ENCODE measurements around the gene ITFG1. TPM values are rescaled to one million over a fixed set of nuclear protein-coding genes. Genes with fewer than 3 reads are reported as not detected.

The ITFG1 gene
- total and polyA plus RNA-seq, 2 of the 8 experiments (the other 6 are each of a cell fraction or from before 2014, with no cell fraction given) = 13.8 to 22.2 TPM

DNA sequence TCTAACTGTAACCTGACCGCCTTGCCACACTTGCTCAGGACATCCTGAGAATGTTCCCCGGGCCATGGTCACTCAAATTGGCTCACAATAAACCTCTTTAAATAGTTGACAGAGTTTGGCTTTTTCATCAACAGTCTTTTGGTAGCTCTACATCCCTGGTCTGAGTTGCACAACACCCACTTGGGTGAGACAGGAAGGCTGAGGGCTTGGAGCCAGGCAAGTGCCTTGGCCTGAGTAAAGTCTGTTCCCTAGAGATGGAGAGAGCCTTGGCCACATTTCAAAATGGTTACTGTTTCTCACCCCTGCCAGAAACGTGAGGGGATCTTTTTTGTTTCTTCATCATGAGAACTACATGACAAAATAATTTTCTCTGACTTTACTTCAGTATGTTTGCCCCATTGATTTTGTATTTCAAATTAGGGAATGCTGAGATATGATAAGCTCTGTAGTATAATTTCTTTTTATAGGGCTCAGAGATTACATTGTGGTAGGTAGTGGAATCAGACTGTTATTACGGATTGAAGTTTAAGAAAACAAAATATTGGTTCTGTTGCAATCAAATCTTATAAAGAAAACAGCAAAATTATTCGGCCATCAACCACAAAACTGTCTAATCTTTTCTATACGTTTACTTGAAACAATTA, 263.2 kb downstream of the ITFG1 start:
- Histone ChIP-seq H3K18ac (ENCODE audit: extremely low read depth, low read length) (no peak overlapping the region), H3K4me3 (ENCODE audit: extremely low read depth in 1 of 4, insufficient read depth in 2 of 4, low read depth in 3 of 4, low read length in 4 of 4) (no peak overlapping the region), H3K79me2 (ENCODE audit: control insufficient read depth in 1 of 2, insufficient read depth in 2 of 2, low read length in 2 of 2) (no peaks in the 10 kb centered on the region), H3K27me3 (replicated peaks in 1 of 4; ENCODE audit: control insufficient read depth in 3 of 4, extremely low read depth in 1 of 4, insufficient read depth in 3 of 4, low read length in 3 of 4) (no peaks in the 10 kb centered on the region), H4K8ac (ENCODE audit: extremely low read depth, insufficient read depth, low read length) (no peak overlapping the region), H3K79me1 (ENCODE audit: low read depth, low read length) (no peaks in the 10 kb centered on the region), H3K4ac (replicated peaks; ENCODE audit: insufficient read length, low read depth, low read length) (no peak overlapping the region), H3K23me2 (ENCODE audit: low read depth, low read length) (no peaks in the 10 kb centered on the region), H2BK15ac (ENCODE audit: low read length) (no peak overlapping the region), H3K56ac (replicated peaks; ENCODE audit: insufficient read length, low read depth, low read length) (no peak overlapping the region), H2BK5ac (ENCODE audit: low read depth, low read length) (no peak overlapping the region), H2BK12ac (ENCODE audit: low read depth, low read length) (no peak overlapping the region), H2BK20ac (ENCODE audit: low read length) (no peak overlapping the region), H2BK120ac (replicated peaks; ENCODE audit: low read depth, low read length) (no peak overlapping the region), H3K23ac (ENCODE audit: insufficient read length) (no peak overlapping the region), H2AK5ac (ENCODE audit: low read depth, low read length) (no peak overlapping the region), H3K9me3 (ENCODE audit: insufficient read depth in 2 of 2, low read depth in 1 of 2, low read length in 1 of 2) (peaks cover 0 to 7% of the 10 kb centered on the region in 2 experiments; a peak in 2 of 4 replicates), H4K20me1 (replicated peaks in 1 of 2; ENCODE audit: control insufficient read depth in 1 of 2, insufficient read depth in 2 of 2, low read length in 2 of 2) (no peaks in the 10 kb centered on the region), H3K36me3 (ENCODE audit: control insufficient read depth in 2 of 4, insufficient read depth in 4 of 4, low read length in 3 of 4) (no peaks in the 10 kb centered on the region), H3K27ac (ENCODE audit: low read depth, low read length) (no peak overlapping the region), H3K4me2 (ENCODE audit: insufficient read depth in 1 of 2, low read depth in 2 of 2, low read length in 2 of 2) (no peak overlapping the region), H3K14ac (ENCODE audit: insufficient read length) (no peak overlapping the region), H3K4me1 (replicated peaks in 1 of 4; ENCODE audit: control insufficient read depth in 3 of 4, insufficient read depth in 4 of 4, low read length in 3 of 4) (no peaks in the 10 kb centered on the region), H2AFZ (ENCODE audit: low read length) (no peak overlapping the region), H3K9ac (replicated peaks in 1 of 4; ENCODE audit: extremely low read depth in 1 of 4, low read depth in 3 of 4, low read length in 3 of 4) (no peak overlapping the region), H4K5ac (ENCODE audit: insufficient read length, low read depth, low read length) (no peak overlapping the region), H4K91ac (replicated peaks; ENCODE audit: insufficient read length, low read length) (no peak overlapping the region)
- 92% methylated on average over 6 of the region's 6 CpGs; no CpG with 5 or more reads in 1 of the 2 experiments for WGBS, 2 experiments (ENCODE audit: extremely low coverage in 1 of 2, insufficient coverage in 1 of 2, insufficient read length in 1 of 2, insufficient replicate concordance in 2 of 2, low coverage in 1 of 2, low lambda C conversion rate in 2 of 2, missing lambda C conversion rate in 1 of 2)
- POLR2A ChIA-PET (ENCODE audit: partially characterized antibody) = no interaction called here
- CTCF ChIA-PET (ENCODE audit: partially characterized antibody) = interaction anchor here (0.6 kb wide), 1 partner anchor 56 kb away, joined by 3 read pairs; no protein-coding TSS in a partner anchor
- no peak for DNase-seq (ENCODE audit: low read depth in 1 of 2, low spot score in 2 of 2)
- FAIRE-seq = no peak
- TF ChIP-seq SP1 (IDR thresholded peaks at IDR 0.05; ENCODE audit: low read depth, low read length) (no peak), BACH1 (IDR thresholded peaks at IDR 0.05; ENCODE audit: low read length) (no peak), CHD2 (IDR thresholded peaks at IDR 0.05; ENCODE audit: low read length) (no peak), YY1 (IDR thresholded peaks at IDR 0.05; ENCODE audit: low read depth, low read length) (no peak), SIN3A (conservative IDR thresholded peaks at IDR 0.05 in 1 of 2, IDR thresholded peaks at IDR 0.05 in 1 of 2; ENCODE audit: low read depth in 1 of 2, low read length in 2 of 2) (no peak), GTF2F1 (IDR thresholded peaks at IDR 0.05; ENCODE audit: borderline replicate concordance, low read depth, low read length) (no peak)
- TF ChIP-seq, protein P1, sequence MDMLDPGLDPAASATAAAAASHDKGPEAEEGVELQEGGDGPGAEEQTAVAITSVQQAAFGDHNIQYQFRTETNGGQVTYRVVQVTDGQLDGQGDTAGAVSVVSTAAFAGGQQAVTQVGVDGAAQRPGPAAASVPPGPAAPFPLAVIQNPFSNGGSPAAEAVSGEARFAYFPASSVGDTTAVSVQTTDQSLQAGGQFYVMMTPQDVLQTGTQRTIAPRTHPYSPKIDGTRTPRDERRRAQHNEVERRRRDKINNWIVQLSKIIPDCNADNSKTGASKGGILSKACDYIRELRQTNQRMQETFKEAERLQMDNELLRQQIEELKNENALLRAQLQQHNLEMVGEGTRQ (IDR thresholded peaks at IDR 0.05; ENCODE audit: low read length) = no peak
- TF ChIP-seq, protein P2, sequence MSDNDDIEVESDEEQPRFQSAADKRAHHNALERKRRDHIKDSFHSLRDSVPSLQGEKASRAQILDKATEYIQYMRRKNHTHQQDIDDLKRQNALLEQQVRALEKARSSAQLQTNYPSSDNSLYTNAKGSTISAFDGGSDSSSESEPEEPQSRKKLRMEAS (IDR thresholded peaks at IDR 0.05) = no peak

All from H1 (cell line).